SK-N-SH (cell line): ENCODE results near the gene GALNT17. TPM values are rescaled to one million over a fixed set of nuclear protein-coding genes. Genes with fewer than 3 reads are reported as not detected.
A peak's percentile ranks its signal among the peaks of the same experiment; 100 is the strongest.

Experiments
- CTCF ChIA-PET: fragments of 300-600, 350-600 bp; formaldehyde crosslinking; extraction: SDS; loops from one replicate; lab custom pipeline; 2021; lab: Yijun Ruan, JAX
- POLR2A ChIA-PET: fragments of 350-600 bp; sonication (Branson Sonifier 250); formaldehyde crosslinking; extraction: SDS; loops from one replicate; lab custom pipeline; 2020; ENCODE audit warnings: antibody characterized with exemption, inconsistent platforms; lab: Yijun Ruan, JAX
- DNase-seq: peaks from one replicate; pipeline ENCODE4 v3.0.0; 2012
- H2AFZ ChIP-seq: fragments of 200-600 bp; sonication (generic); 2 replicates; pipeline ENCODE4 v1.8.1; 2016; ENCODE audit warnings: antibody characterized with exemption, mild to moderate bottlenecking, low read depth
- H3F3A ChIP-seq: fragments of 200-600 bp; sonication (generic); replicated peaks from 2 replicates; pipeline ENCODE3; 2016; ENCODE audit warnings: antibody characterized with exemption, mild to moderate bottlenecking; ENCODE audit not compliant: insufficient read depth
- H3K27ac ChIP-seq, 2 experiments: fragments of 200-500 bp in 1 of 2; fragments of 200-600 bp in 1 of 2; sonication (Bioruptor generic) in 1 of 2; sonication (generic), shearing (Covaris generic) in 1 of 2; 2 replicates each; pipeline versions ENCODE4 v1.5.1 to v1.6.1; 2014 to 2016; ENCODE audit warnings: low read depth in 2 of 2, inconsistent platforms in 1 of 2, low read length in 1 of 2, mild to moderate bottlenecking in 1 of 2, mixed read lengths in 1 of 2
- H3K27me3 ChIP-seq: fragments of 200-600 bp; sonication (generic), shearing (Covaris generic); 2 replicates; pipeline ENCODE4 v1.6.1; 2016; ENCODE audit warnings: mixed run types; ENCODE audit not compliant: insufficient read depth
- H3K36me3 ChIP-seq, 2 experiments: fragments of 200-500 bp in 1 of 2; fragments of 200-600 bp in 1 of 2; sonication (Bioruptor generic) in 1 of 2; sonication (generic) in 1 of 2; replicated peaks in 1 of 2; 2 replicates each; pipeline versions ENCODE3 to v1.5.1; 2014 to 2016; ENCODE audit warnings: low read length in 1 of 2, mild to moderate bottlenecking in 1 of 2; ENCODE audit not compliant: insufficient read depth in 2 of 2, control insufficient read depth in 1 of 2
- H3K4me1 ChIP-seq, 2 experiments: fragments of 200-500 bp in 1 of 2; fragments of 200-600 bp in 1 of 2; sonication (Bioruptor generic) in 1 of 2; sonication (generic), shearing (Covaris generic) in 1 of 2; 2 replicates each; pipeline versions ENCODE4 v1.5.1 to v1.6.1; 2014 to 2016; ENCODE audit warnings: low read depth in 1 of 2, low read length in 1 of 2, mixed run types in 1 of 2; ENCODE audit not compliant: insufficient read depth in 2 of 2, control insufficient read depth in 1 of 2
- H3K4me2 ChIP-seq: fragments of 200-600 bp; sonication (generic), shearing (Covaris generic); 2 replicates; pipeline ENCODE4 v1.6.1; 2017; ENCODE audit warnings: mixed run types
- H3K4me3 ChIP-seq, 2 experiments: fragments of 200-500 bp in 1 of 2; fragments of 200-600 bp in 1 of 2; sonication (Bioruptor generic) in 1 of 2; sonication (generic), shearing (Covaris generic) in 1 of 2; 2 replicates each; pipeline versions ENCODE4 v1.5.1 to v1.8.1; 2014 to 2016; ENCODE audit warnings: low read depth in 2 of 2, inconsistent platforms in 1 of 2, low read length in 1 of 2, mild to moderate bottlenecking in 1 of 2, mixed read lengths in 1 of 2, moderate library complexity in 1 of 2
- H3K79me2 ChIP-seq: fragments of 200-600 bp; sonication (generic); 2 replicates; pipeline ENCODE4 v1.8.1; 2017; ENCODE audit warnings: mild to moderate bottlenecking; ENCODE audit not compliant: insufficient read depth
- H3K9ac ChIP-seq: fragments of 200-600 bp; sonication (generic); 2 replicates; pipeline ENCODE4 v1.6.1; 2017; ENCODE audit warnings: mixed run types
- H3K9me2 ChIP-seq: fragments of 200-600 bp; sonication (generic); 2 replicates; pipeline ENCODE4 v1.6.1; 2017; ENCODE audit warnings: mixed run types
- H3K9me3 ChIP-seq: fragments of 200-600 bp; sonication (generic); 2 replicates; pipeline ENCODE4 v1.6.1; 2017; ENCODE audit warnings: mixed run types, mild to moderate bottlenecking, moderate library complexity
- H4K20me1 ChIP-seq: fragments of 200-600 bp; sonication (generic); 2 replicates; pipeline ENCODE4 v1.6.1; 2017; ENCODE audit warnings: mild to moderate bottlenecking, mixed run types; ENCODE audit not compliant: insufficient read depth
- CHD2 ChIP-seq: fragments of 150-350 bp; IDR thresholded peaks from 2 replicates; pipeline ENCODE4 v1.6.1; 2018; ENCODE audit warnings: low read length; ENCODE audit not compliant: partially characterized antibody
- CTCF ChIP-seq: fragments of 200-600 bp; sonication (generic); IDR thresholded peaks from 2 replicates; pipeline ENCODE4 v1.6.1; 2017; ENCODE audit warnings: antibody characterized with exemption, mild to moderate bottlenecking, moderate library complexity
- ELF1 ChIP-seq: IDR thresholded peaks from 2 replicates; pipeline ENCODE4 v1.4.0; 2012
- EP300 ChIP-seq, 2 experiments: IDR thresholded peaks; 2 replicates each; pipeline versions ENCODE4 v1.4.0 to v1.6.1; 2012; ENCODE audit warnings: borderline replicate concordance in 1 of 2, low read depth in 1 of 2, low read length in 1 of 2
- FOSL2 ChIP-seq: IDR thresholded peaks from 2 replicates; pipeline ENCODE4 v1.4.0; 2012; ENCODE audit warnings: low read depth, mild to moderate bottlenecking, moderate library complexity, borderline replicate concordance
- FOXM1 ChIP-seq: IDR thresholded peaks from 2 replicates; pipeline ENCODE4 v1.4.0; 2012; ENCODE audit warnings: low read depth, mild to moderate bottlenecking
- GABPA ChIP-seq: IDR thresholded peaks from 2 replicates; pipeline ENCODE4 v1.4.0; 2012; ENCODE audit warnings: low read depth, mild to moderate bottlenecking
- JUND ChIP-seq: IDR thresholded peaks from 2 replicates; pipeline ENCODE4 v1.4.0; 2012
- MEF2A ChIP-seq: IDR thresholded peaks from 2 replicates; pipeline ENCODE4 v1.4.0; 2012; ENCODE audit warnings: low read depth, borderline replicate concordance
- MXI1 ChIP-seq: IDR thresholded peaks from 2 replicates; pipeline ENCODE4 v1.6.1; 2012; ENCODE audit warnings: mild to moderate bottlenecking, low read depth, low read length, improper control_type of control experiment
- NFIC ChIP-seq: IDR thresholded peaks from 2 replicates; pipeline ENCODE4 v1.4.0; 2012; ENCODE audit warnings: borderline replicate concordance
- NRF1 ChIP-seq: IDR thresholded peaks from 2 replicates; pipeline ENCODE4 v1.6.1; 2012; ENCODE audit warnings: low read depth, mild to moderate bottlenecking, low read length
- RFX5 ChIP-seq: IDR thresholded peaks from 2 replicates; pipeline ENCODE4 v1.6.1; 2012; ENCODE audit warnings: mild to moderate bottlenecking, improper control_type of control experiment, low read length
- USF1 ChIP-seq: IDR thresholded peaks from 2 replicates; pipeline ENCODE4 v1.4.0; 2012; ENCODE audit warnings: low read depth, borderline replicate concordance
- USF2 ChIP-seq: fragments of 150-350 bp; IDR thresholded peaks from 2 replicates; pipeline ENCODE4 v1.6.1; 2017; ENCODE audit warnings: antibody characterized with exemption, low read length, low read depth, borderline replicate concordance
- YY1 ChIP-seq: IDR thresholded peaks from 2 replicates; pipeline ENCODE4 v1.4.0; 2012; ENCODE audit warnings: low read depth, mild to moderate bottlenecking
- ZBTB33 ChIP-seq: IDR thresholded peaks from 2 replicates; pipeline ENCODE4 v1.4.0; 2012; ENCODE audit warnings: low read depth, borderline replicate concordance
- WGBS: methylation state at CpG from one replicate; pipeline ENCODE4 v1.1.6; 2017; ENCODE audit warnings: low lambda C conversion rate; 5-methylcytosine and 5-hydroxymethylcytosine counted together
- polyA plus RNA-seq, 3 experiments: library from polyadenylated mRNA; depleted of rRNA; stranded (reverse); fragments of >200 nt; gene quantifications; 2 replicates each; pipeline ENCODE4 v1.2.3, GENCODE V29; 2012

Gene GALNT17
- polyA plus RNA-seq, 1 of the 3 experiments (the other 2 are of a cell fraction) = not detected

- H3K79me2 ChIP-seq = no peaks in the 10 kb centered on the region
- CTCF ChIA-PET = interaction anchor here (0.7 to 3.7 kb wide), 14 partner anchors 9 to 751 kb away, joined by 3 to 46 read pairs (median 6); no protein-coding TSS in a partner anchor
Measured at GRCh38 chr7:71753236-71753635, 621.3 kb downstream of the GALNT17 start.

GRCh38 chr7:71753956-71754664, 622.2 kb downstream of the GALNT17 start:
- CTCF ChIA-PET = interaction anchor here (0.7 to 3.7 kb wide), 4 partner anchors 18 to 739 kb away, joined by 3 to 46 read pairs (median 10); no protein-coding TSS in a partner anchor
- no peaks in the 10 kb centered on the region for H3F3A ChIP-seq
- POLR2A ChIA-PET = no interaction called here
- H3K79me2 ChIP-seq = no peaks in the 10 kb centered on the region
- H3K4me1 ChIP-seq = no peaks in the 10 kb centered on the region
- H3K9me3 ChIP-seq = no peaks in the 10 kb centered on the region
- TF ChIP-seq ZBTB33 (no peak), EP300 (IDR thresholded peaks at IDR 0.05; ENCODE audit: borderline replicate concordance in 1 of 2, low read depth in 1 of 2, low read length in 1 of 2) (no peak), FOSL2 (no peak), MXI1 (no peak), RFX5 (no peak), NRF1 (no peak), JUND (no peak), GABPA (no peak), USF2 (no peak), YY1 (no peak), CTCF (no peak), MEF2A (no peak), USF1 (no peak)
- H3K4me3 ChIP-seq = no peak overlapping the region
- H4K20me1 ChIP-seq = no peaks in the 10 kb centered on the region
- H3K9me2 ChIP-seq = no peaks in the 10 kb centered on the region
- no peaks in the 10 kb centered on the region for H3K36me3 ChIP-seq
- 2% methylated on average over 9 of the region's 9 CpGs for WGBS
- H3K9ac ChIP-seq = no peak overlapping the region
- no peak overlapping the region for H3K27ac ChIP-seq
- no peak overlapping the region for H2AFZ ChIP-seq
- H3K4me2 ChIP-seq = no peak overlapping the region
- no peak for DNase-seq
- H3K27me3 ChIP-seq = no peaks in the 10 kb centered on the region

More at GRCh38 chr7:71753236-71753635, 621.3 kb downstream of the GALNT17 start:
- 0 out of 2 replicates have a peak overlapping the region, but pooled peaks have one; percentile 54 for H3K4me2 ChIP-seq
- no peak for DNase-seq
- no peak overlapping the region for H2AFZ ChIP-seq
- no peaks in the 10 kb centered on the region for H3K9me3 ChIP-seq
- H3F3A ChIP-seq = no peaks in the 10 kb centered on the region
- TF ChIP-seq ZBTB33 = no peak
- TF ChIP-seq NFIC = no peak
- no peak for TF ChIP-seq CHD2
- TF ChIP-seq FOXM1 = no peak
- no peak for TF ChIP-seq JUND
- TF ChIP-seq FOSL2 = no peak
- no peak for TF ChIP-seq ELF1
- no peaks in the 10 kb centered on the region for H3K9me2 ChIP-seq
- H3K27ac ChIP-seq = no peak overlapping the region
- WGBS = 29% methylated on average over 2 of the region's 2 CpGs
- H3K36me3 ChIP-seq = no peaks in the 10 kb centered on the region
- POLR2A ChIA-PET = no interaction called here
- no peaks in the 10 kb centered on the region for H3K4me1 ChIP-seq
- H4K20me1 ChIP-seq = no peaks in the 10 kb centered on the region
- H3K4me3 ChIP-seq = no peak overlapping the region
- no peak overlapping the region for H3K9ac ChIP-seq
- H3K27me3 ChIP-seq = no peaks in the 10 kb centered on the region
